ENCODE results near the gene KRT35. TPM values are rescaled to one million over a fixed set of nuclear protein-coding genes. Genes with fewer than 3 reads are reported as not detected.

KRT35 gene
- total and polyA plus RNA-seq, 2 donors (not counting 3 experiments of a cell fraction or from before 2014, with no cell fraction given): not detected

GRCh38 chr17:41512546-41513167 lies 31.7 kb upstream of the KRT35 start:
- Histone ChIP-seq H3K36me3 (ENCODE audit: control insufficient read depth in 2 of 2, extremely low read depth in 1 of 2, insufficient read depth in 2 of 2, low read length in 2 of 2) (no peaks in the 10 kb centered on the region), H4K20me1 (replicated peaks; ENCODE audit: control insufficient read depth, extremely low read depth, insufficient read depth, low read length) (no peaks in the 10 kb centered on the region), H3K9me3 (replicated peaks; ENCODE audit: control insufficient read depth, insufficient read depth, low read length) (no peaks in the 10 kb centered on the region), H3K4me1 (ENCODE audit: control insufficient read depth, extremely low read depth, insufficient read depth, low read length) (no peaks in the 10 kb centered on the region), H3K9ac (replicated peaks; ENCODE audit: extremely low read depth, insufficient read depth, low read length) (no peak overlapping the region), H3K27ac (ENCODE audit: insufficient read depth, low read depth, low read length) (no peak overlapping the region), H3K9me1 (replicated peaks; ENCODE audit: control insufficient read depth, extremely low read depth, insufficient read depth, low read length) (no peaks in the 10 kb centered on the region), H3K27me3 (ENCODE audit: control insufficient read depth in 2 of 2, insufficient read depth in 2 of 2, low read length in 2 of 2) (no peaks in the 10 kb centered on the region), H3K4me2 (ENCODE audit: insufficient read depth, low read length) (no peak overlapping the region), H2AFZ (ENCODE audit: low read depth, low read length) (no peak overlapping the region), H3K4me3 (replicated peaks in 1 of 3; ENCODE audit: insufficient read depth in 1 of 3, low read depth in 1 of 3, low read length in 3 of 3) (no peak overlapping the region), H3K79me2 (ENCODE audit: control insufficient read depth, insufficient read depth, low read length) (no peaks in the 10 kb centered on the region)
- dilution Hi-C loops (cut with MboI; ENCODE audit: extremely low pct_ligation_motif_present, low sequenced_read_pairs) (no loop called here), intact Hi-C loops (cut with micrococcal nuclease) (no loop called here)
- no peak for FAIRE-seq
- POLR2A ChIA-PET: no interaction called here
- no peak for DNase-seq (ENCODE audit: low read depth, low spot score)
- TF ChIP-seq JUN (IDR thresholded peaks at IDR 0.05; ENCODE audit: borderline replicate concordance, insufficient read depth, insufficient read length, low read depth): no peak
- no peak for TF ChIP-seq MYC (IDR thresholded peaks at IDR 0.05; ENCODE audit: low read depth, low read length)
- no peak for TF ChIP-seq MAX (IDR thresholded peaks at IDR 0.05; ENCODE audit: insufficient read depth, insufficient read length)
- TF ChIP-seq EZH2 (IDR thresholded peaks at IDR 0.05; ENCODE audit: borderline replicate concordance, low read depth, low read length, severe bottlenecking): no peak
- TF ChIP-seq POLR2AphosphoS5 (IDR thresholded peaks at IDR 0.05; ENCODE audit: insufficient read depth, low read depth, low read length): no peak
- no peak for TF ChIP-seq CTCF (IDR thresholded peaks at IDR 0.05; ENCODE audit: extremely low read depth in 1 of 2, insufficient read depth in 1 of 2, low read depth in 1 of 2, low read length in 2 of 2)
- no peak for TF ChIP-seq GATA2 (IDR thresholded peaks at IDR 0.05; ENCODE audit: insufficient read depth, insufficient read length, low read depth, low read length)
- TF ChIP-seq POLR2A (IDR thresholded peaks at IDR 0.05; ENCODE audit: low read depth, low read length): no peak
- TF ChIP-seq FOS (IDR thresholded peaks at IDR 0.05; ENCODE audit: borderline replicate concordance, insufficient read depth, low read length): no peak
- BruUV-seq (replicated peaks): no TSS peak
- CTCF ChIA-PET: interaction anchor here (0.6 to 1.4 kb wide), 6 partner anchors 9 to 150 kb away, joined by 3 to 5 read pairs (median 3); no protein-coding TSS in a partner anchor
